Measurements from ENCODE around the gene PLVAP. TPM values are rescaled to one million over a fixed set of nuclear protein-coding genes. Genes with fewer than 3 reads are reported as not detected.

PLVAP gene
- total RNA-seq, 1 donor from 2014 or later = 0.95 TPM

GRCh38 chr19:17341386-17341785, 35.8 kb downstream of the PLVAP start:
- no peak overlapping the region for H3K4me3 ChIP-seq (ENCODE audit: insufficient read depth, low read depth, low read length)
- H3K27ac ChIP-seq (ENCODE audit: low read depth, low read length) = no peak overlapping the region
- no peak overlapping the region for H3K9ac ChIP-seq (ENCODE audit: low read length)
- no peaks in the 10 kb centered on the region for H3K9me3 ChIP-seq (ENCODE audit: insufficient read depth, low read depth, low read length)
- no peak overlapping the region for H3K27ac Mint-ChIP-seq (ENCODE audit: unreplicated experiment)
- peaks cover 2% of the 10 kb centered on the region for H3K4me1 Mint-ChIP-seq (ENCODE audit: low read depth, unreplicated experiment)
- no peaks in the 10 kb centered on the region for H4K20me1 ChIP-seq (ENCODE audit: insufficient read depth, low read length)
- H3K4me3 Mint-ChIP-seq (ENCODE audit: unreplicated experiment) = no peak overlapping the region
- DNase-seq (ENCODE audit: low read depth) = no peak
- H3K36me3 Mint-ChIP-seq (ENCODE audit: low read depth, unreplicated experiment) = no peaks in the 10 kb centered on the region
- no peaks in the 10 kb centered on the region for H3K27me3 ChIP-seq (ENCODE audit: insufficient read depth, low read length)
- no peaks in the 10 kb centered on the region for H3K27me3 Mint-ChIP-seq (ENCODE audit: low read depth, unreplicated experiment)
- H3K4me2 ChIP-seq (ENCODE audit: low read length) = no peak overlapping the region
- H2AFZ ChIP-seq (ENCODE audit: low read depth, low read length) = no peak overlapping the region
- H3K79me2 ChIP-seq (ENCODE audit: insufficient read depth, low read length) = peaks cover 13% of the 10 kb centered on the region
- H3K36me3 ChIP-seq (ENCODE audit: insufficient read depth, low read length) = no peaks in the 10 kb centered on the region
- no peaks in the 10 kb centered on the region for H3K9me3 Mint-ChIP-seq (ENCODE audit: unreplicated experiment)
- H3K4me1 ChIP-seq (ENCODE audit: insufficient read depth, low read length) = peaks cover 11% of the 10 kb centered on the region
- FAIRE-seq = no peak
- TF ChIP-seq EZH2 (IDR thresholded peaks at IDR 0.05; ENCODE audit: insufficient read depth, low read length) (no peak), CTCF (IDR thresholded peaks at IDR 0.05; ENCODE audit: insufficient read depth, low read depth, low read length) (no peak)

- peaks cover 13% of the 10 kb centered on the region for H3K79me2 ChIP-seq (ENCODE audit: insufficient read depth, low read length)
- no peak overlapping the region for H3K4me3 Mint-ChIP-seq (ENCODE audit: unreplicated experiment)
- H3K27me3 Mint-ChIP-seq (ENCODE audit: low read depth, unreplicated experiment) = no peaks in the 10 kb centered on the region
- no peak overlapping the region for H3K27ac ChIP-seq (ENCODE audit: low read depth, low read length)
- DNase-seq (ENCODE audit: low read depth) (no peak), FAIRE-seq (no peak)
- peaks cover 11% of the 10 kb centered on the region for H3K4me1 ChIP-seq (ENCODE audit: insufficient read depth, low read length)
- no peaks in the 10 kb centered on the region for H3K4me1 Mint-ChIP-seq (ENCODE audit: low read depth, unreplicated experiment)
- H3K9me3 Mint-ChIP-seq (ENCODE audit: unreplicated experiment) = no peaks in the 10 kb centered on the region
- H3K9me3 ChIP-seq (ENCODE audit: insufficient read depth, low read depth, low read length) = no peaks in the 10 kb centered on the region
- H3K36me3 Mint-ChIP-seq (ENCODE audit: low read depth, unreplicated experiment) = no peaks in the 10 kb centered on the region
- H3K4me3 ChIP-seq (ENCODE audit: insufficient read depth, low read depth, low read length) = no peak overlapping the region
- H3K27me3 ChIP-seq (ENCODE audit: insufficient read depth, low read length) = no peaks in the 10 kb centered on the region
- no peak overlapping the region for H2AFZ ChIP-seq (ENCODE audit: low read depth, low read length)
- no peak overlapping the region for H3K9ac ChIP-seq (ENCODE audit: low read length)
- no peaks in the 10 kb centered on the region for H3K36me3 ChIP-seq (ENCODE audit: insufficient read depth, low read length)
- no peaks in the 10 kb centered on the region for H4K20me1 ChIP-seq (ENCODE audit: insufficient read depth, low read length)
- TF ChIP-seq EZH2 (IDR thresholded peaks at IDR 0.05; ENCODE audit: insufficient read depth, low read length) = no peak
- no peak for TF ChIP-seq CTCF (IDR thresholded peaks at IDR 0.05; ENCODE audit: insufficient read depth, low read depth, low read length)
- H3K4me2 ChIP-seq (ENCODE audit: low read length) = no peak overlapping the region
- no peak overlapping the region for H3K27ac Mint-ChIP-seq (ENCODE audit: unreplicated experiment)
Observed at GRCh38 chr19:17340871-17341357, 36.2 kb downstream of the PLVAP start.

- H3K36me3 ChIP-seq (ENCODE audit: insufficient read depth, low read length) = no peaks in the 10 kb centered on the region
- no peaks in the 10 kb centered on the region for H3K9me3 ChIP-seq (ENCODE audit: insufficient read depth, low read depth, low read length)
- TF ChIP-seq EZH2 (IDR thresholded peaks at IDR 0.05; ENCODE audit: insufficient read depth, low read length) (no peak), CTCF (IDR thresholded peaks at IDR 0.05; ENCODE audit: insufficient read depth, low read depth, low read length) (no peak)
- Mint-ChIP-seq H3K27me3 (ENCODE audit: low read depth, unreplicated experiment) (no peaks in the 10 kb centered on the region), H3K9me3 (ENCODE audit: unreplicated experiment) (no peaks in the 10 kb centered on the region), H3K27ac (ENCODE audit: unreplicated experiment) (no peak overlapping the region), H3K36me3 (ENCODE audit: low read depth, unreplicated experiment) (no peaks in the 10 kb centered on the region), H3K4me3 (ENCODE audit: unreplicated experiment) (no peak overlapping the region), H3K4me1 (ENCODE audit: low read depth, unreplicated experiment) (no peaks in the 10 kb centered on the region)
- no peak overlapping the region for H3K4me2 ChIP-seq (ENCODE audit: low read length)
- H4K20me1 ChIP-seq (ENCODE audit: insufficient read depth, low read length) = no peaks in the 10 kb centered on the region
- peaks cover 11% of the 10 kb centered on the region for H3K4me1 ChIP-seq (ENCODE audit: insufficient read depth, low read length)
- H3K27me3 ChIP-seq (ENCODE audit: insufficient read depth, low read length) = no peaks in the 10 kb centered on the region
- peaks cover 13% of the 10 kb centered on the region for H3K79me2 ChIP-seq (ENCODE audit: insufficient read depth, low read length)
- H2AFZ ChIP-seq (ENCODE audit: low read depth, low read length) = no peak overlapping the region
- H3K9ac ChIP-seq (ENCODE audit: low read length) = no peak overlapping the region
- FAIRE-seq = no peak
- no peak overlapping the region for H3K4me3 ChIP-seq (ENCODE audit: insufficient read depth, low read depth, low read length)
- DNase-seq (ENCODE audit: low read depth) = no peak
- no peak overlapping the region for H3K27ac ChIP-seq (ENCODE audit: low read depth, low read length)
Observed at GRCh38 chr19:17340302-17340870, 36.8 kb downstream of the PLVAP start.
